ENCODE results near the gene MBD3L2B.

- TF ChIP-seq POLR2AphosphoS5 (IDR thresholded peaks at IDR 0.05; ENCODE audit: low read depth, low read length) (no peak), CTCF (IDR thresholded peaks at IDR 0.05) (no peak), TCF7L2 (IDR thresholded peaks at IDR 0.05; ENCODE audit: low read depth, low read length) (no peak)
These were observed 23.4 kb downstream of the MBD3L2B start for GRCh38 chr19:6997679-6998445.

Data from Panc1 (cell line).